Pancreas (tissue), 10 donors: Measurements from ENCODE around the gene FBF1. TPM values are rescaled to one million over a fixed set of nuclear protein-coding genes. Genes with fewer than 3 reads are reported as not detected.
"Not testable (repeated sequence)": the region's sequence is repeated elsewhere in the genome, so short reads cannot be mapped to it uniquely, and the experiment has no call there.

Experiments
- ATAC-seq, 4 donors: fragments of 200-7000 bp; cut with Tn5 transposase; one replicate each; pipeline versions ENCODE4 v1.8.0 to v1.9.1; 2020; ENCODE audit warnings: mild to moderate bottlenecking in 4 of 4, moderate library complexity in 4 of 4
- DNase-seq, 6 donors: peaks; one replicate each; pipeline ENCODE4 v3.0.0-alpha.2; 2020
- FAIRE-seq: peaks from 2 replicates; lab custom pipeline; 2012; peaks lifted over from hg19 to GRCh38; lab: Jason Lieb, UNC
- H3K27ac ChIP-seq, 4 donors: fragments of 200-600 bp; sonication (generic); 1 replicate in 3 of 4; 2 replicates in 1 of 4; pipeline versions ENCODE4 v1.5.0 to v1.8.0; 2020
- H3K27me3 ChIP-seq, 4 donors: fragments of 200-600 bp; one replicate each; pipeline ENCODE4 v1.8.0; 2021
- H3K36me3 ChIP-seq, 3 donors: fragments of 200-600 bp; sonication (generic) in 1 of 3; one replicate each; pipeline versions ENCODE4 v1.5.0 to v1.8.0; 2020 to 2021
- H3K4me1 ChIP-seq, 3 donors: fragments of 200-600 bp; one replicate each; pipeline ENCODE4 v1.8.0; 2021
- H3K4me3 ChIP-seq, 4 donors: fragments of 200-600 bp; sonication (generic) in 2 of 4; one replicate each; pipeline versions ENCODE4 v1.5.0 to v1.8.0; 2020 to 2021
- H3K9me3 ChIP-seq, 4 donors: fragments of 200-600 bp; one replicate each; pipeline ENCODE4 v1.8.0; 2021
- WGBS, 2 donors: extraction: QIAGEN DNeasy Blood & Tissue Kit; methylation state at CpG; one replicate each; pipeline ENCODE4 v1.1.7; 2013; 5-methylcytosine and 5-hydroxymethylcytosine counted together
- intact Hi-C, 3 donors: fragments of 100-400 bp; cut with DNase I; formaldehyde crosslinking; loops; one replicate each; pipeline versions ENCODE4 v1.11.1 to v1.14.2; 2022
- polyA plus RNA-seq, 2 donors: library from polyadenylated mRNA; stranded (reverse); fragments of 200-250 nt; gene quantifications; one replicate each; pipeline ENCODE4 v1.2.3, GENCODE V29; 2013
- total RNA-seq, 6 donors: library from RNA; stranded (reverse); fragmentation: NEBNext Ultra II Directional in 4 of 6; extraction: Animal tissue kit (Norgen Biotek cat#: 25700) in 4 of 6; gene quantifications; one replicate each; pipeline versions ENCODE4 v1.2.1 to v1.2.4, GENCODE V29; 2021 to 2023
- TF ChIP-seq, protein P1 (sequence below), 4 donors: fragments of 200-600 bp; sonication (generic) in 3 of 4; IDR thresholded peaks; one replicate each; pipeline versions ENCODE4 v1.5.0 to v1.8.0; 2021; ENCODE audit warnings: antibody characterized with exemption in 4 of 4
- donor health status: healthy with polysubstance abuse.
- donor health status: DM: no; HTN: no; CAD: no; lungs with moderate emphysema.
- donor health status: DM: no; HTN: no; CAD: no.
- donor health status: control.
- donor health status: control.
- donor health status: Bipolar disorder and iron deficiency.
- donor health status: DM: yes; HTN: yes; CAD: no.
- donor health status: DM: no; HTN: no; CAD: no.
- donor health status: DM: no; HTN: no; CAD: no.
- donor health status: DM: yes; HTN: yes; CAD: no.

The FBF1 gene
- total and polyA plus RNA-seq, 8 donors, result 2.4 to 24.8 (median 4.5) TPM

- no peaks in the 10 kb centered on the region for H3K36me3 ChIP-seq
- H3K9me3 ChIP-seq, result no peaks in the 10 kb centered on the region
- H3K4me1 ChIP-seq, result peaks cover 26 to 50% (median 43%) of the 10 kb centered on the region in 3 donors
- no peaks in the 10 kb centered on the region for H3K27me3 ChIP-seq
- 17 to 20% methylated on average over 9 of the region's 9 CpGs for WGBS, 2 donors
- ATAC-seq, result peak in 1 of 4 donors; percentile 7
- H3K4me3 ChIP-seq, result peak overlapping the region in 2 of 4 donors; percentile 63 to 89
- peak overlapping the region in 2 of 4 donors; percentile 68 to 77 for H3K27ac ChIP-seq
- intact Hi-C loops, result no loop called here
- TF ChIP-seq, protein P1, sequence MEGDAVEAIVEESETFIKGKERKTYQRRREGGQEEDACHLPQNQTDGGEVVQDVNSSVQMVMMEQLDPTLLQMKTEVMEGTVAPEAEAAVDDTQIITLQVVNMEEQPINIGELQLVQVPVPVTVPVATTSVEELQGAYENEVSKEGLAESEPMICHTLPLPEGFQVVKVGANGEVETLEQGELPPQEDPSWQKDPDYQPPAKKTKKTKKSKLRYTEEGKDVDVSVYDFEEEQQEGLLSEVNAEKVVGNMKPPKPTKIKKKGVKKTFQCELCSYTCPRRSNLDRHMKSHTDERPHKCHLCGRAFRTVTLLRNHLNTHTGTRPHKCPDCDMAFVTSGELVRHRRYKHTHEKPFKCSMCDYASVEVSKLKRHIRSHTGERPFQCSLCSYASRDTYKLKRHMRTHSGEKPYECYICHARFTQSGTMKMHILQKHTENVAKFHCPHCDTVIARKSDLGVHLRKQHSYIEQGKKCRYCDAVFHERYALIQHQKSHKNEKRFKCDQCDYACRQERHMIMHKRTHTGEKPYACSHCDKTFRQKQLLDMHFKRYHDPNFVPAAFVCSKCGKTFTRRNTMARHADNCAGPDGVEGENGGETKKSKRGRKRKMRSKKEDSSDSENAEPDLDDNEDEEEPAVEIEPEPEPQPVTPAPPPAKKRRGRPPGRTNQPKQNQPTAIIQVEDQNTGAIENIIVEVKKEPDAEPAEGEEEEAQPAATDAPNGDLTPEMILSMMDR (IDR thresholded peaks at IDR 0.05), result no peak
- no peak for DNase-seq
- FAIRE-seq, result no peak
These were observed 35.5 kb upstream of the FBF1 start for GRCh38 chr17:75976175-75976848.

- no peaks in the 10 kb centered on the region for H3K36me3 ChIP-seq
- intact Hi-C loops, result no loop called here
- peaks cover 23 to 46% (median 41%) of the 10 kb centered on the region in 3 donors for H3K4me1 ChIP-seq
- 16 to 24% methylated on average over 5 of the region's 5 CpGs for WGBS, 2 donors
- H3K27me3 ChIP-seq, result no peaks in the 10 kb centered on the region
- no peak for DNase-seq
- FAIRE-seq, result peak; percentile 29
- H3K27ac ChIP-seq, result peak overlapping the region in 2 of 4 donors; percentile 68 to 77
- no peak for ATAC-seq
- peak overlapping the region in 2 of 4 donors; percentile 16 to 63 for H3K4me3 ChIP-seq
- TF ChIP-seq, protein P1 (IDR thresholded peaks at IDR 0.05), result no peak
- no peaks in the 10 kb centered on the region for H3K9me3 ChIP-seq
These were observed 34.9 kb upstream of the FBF1 start for GRCh38 chr17:75975757-75976174.

GRCh38 chr17:75975187-75975586, 34.3 kb upstream of the FBF1 start:
- FAIRE-seq, ATAC-seq, H3K36me3 ChIP-seq, H3K27me3 ChIP-seq, intact Hi-C loops, H3K9me3 ChIP-seq: not testable (repeated sequence)
- 88 to 89% methylated on average over 6 of the region's 6 CpGs for WGBS, 2 donors
- peak overlapping the region in 2 of 4 donors; percentile 68 to 77 for H3K27ac ChIP-seq
- DNase-seq, result peak in 1 of 6 donors; percentile 16
- peaks cover 28 to 41% (median 41%) of the 10 kb centered on the region in 3 donors for H3K4me1 ChIP-seq
- peak overlapping the region in 2 of 4 donors; percentile 16 to 63 for H3K4me3 ChIP-seq

GRCh38 chr17:75970626-75971025, 29.8 kb upstream of the FBF1 start:
- WGBS, 2 donors, result 47 to 49% methylated on average over 7 of the region's 7 CpGs
- H3K4me3 ChIP-seq, result no peak overlapping the region
- intact Hi-C loops, result no loop called here
- peaks cover 0 to 4% (median 0%) of the 10 kb centered on the region in 3 donors for H3K36me3 ChIP-seq
- no peaks in the 10 kb centered on the region for H3K9me3 ChIP-seq
- ATAC-seq (peak in 2 of 4 donors; percentile 12 to 24), DNase-seq (no peak), FAIRE-seq (no peak)
- no peaks in the 10 kb centered on the region for H3K27me3 ChIP-seq
- TF ChIP-seq, protein P1 (IDR thresholded peaks at IDR 0.05), result no peak
- H3K4me1 ChIP-seq, result peaks cover 21 to 33% (median 25%) of the 10 kb centered on the region in 3 donors
- peak overlapping the region in 3 of 4 donors; percentile 28 to 47 (median 32) for H3K27ac ChIP-seq

DNA sequence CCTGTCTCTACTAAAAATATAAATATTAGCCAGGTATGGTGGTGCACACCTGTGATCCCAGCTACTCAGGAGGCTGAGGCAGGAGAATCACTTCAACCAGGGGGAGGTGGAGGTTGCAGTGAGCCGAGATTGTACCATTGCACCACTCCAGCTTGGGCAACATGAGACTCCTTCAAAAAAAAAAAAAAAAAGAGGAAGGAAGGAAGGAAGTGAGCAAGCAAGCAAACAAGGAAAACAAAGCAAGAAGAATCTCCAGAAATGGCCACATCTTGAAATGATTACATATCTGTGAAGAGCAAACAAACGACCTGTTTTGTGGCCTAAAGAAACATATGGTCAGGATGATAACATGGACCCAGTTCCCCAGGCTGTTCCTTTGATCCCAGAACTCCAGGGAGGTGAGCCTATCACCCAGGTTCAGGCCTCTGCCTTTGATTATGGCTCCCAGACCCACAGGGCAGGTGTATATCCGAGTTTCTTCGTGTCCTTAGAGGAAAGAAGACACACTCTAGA, 29.2 kb upstream of the FBF1 start:
- DNase-seq (peak in 1 of 6 donors; percentile 24), FAIRE-seq (no peak), ATAC-seq (peak; percentile 46 to 77 (median 68))
- Histone ChIP-seq H3K27me3 (no peaks in the 10 kb centered on the region), H3K36me3 (peaks cover 0 to 4% (median 0%) of the 10 kb centered on the region in 3 donors), H3K4me3 (no peak overlapping the region), H3K4me1 (peaks cover 16 to 27% (median 20%) of the 10 kb centered on the region in 3 donors), H3K9me3 (no peaks in the 10 kb centered on the region), H3K27ac (peak overlapping the region in 3 of 4 donors; percentile 28 to 47 (median 32))
- WGBS, 2 donors, result 25 to 28% methylated on average over 4 of the region's 4 CpGs
- intact Hi-C loops, result no loop called here
- TF ChIP-seq, protein P1 (IDR thresholded peaks at IDR 0.05), result no peak

- H3K4me3 ChIP-seq, FAIRE-seq, ATAC-seq, H3K27ac ChIP-seq, intact Hi-C loops, H3K36me3 ChIP-seq, H3K9me3 ChIP-seq, H3K27me3 ChIP-seq: not testable (repeated sequence)
- DNase-seq, result peak in 1 of 6 donors; percentile 7
- 87 to 92% methylated on average over 10 of the region's 10 CpGs for WGBS, 2 donors
- H3K4me1 ChIP-seq, result peaks cover 11 to 22% (median 15%) of the 10 kb centered on the region in 3 donors
These were observed 28.2 kb upstream of the FBF1 start for GRCh38 chr17:75969044-75969443.
